Panc1 (cell line): ENCODE data around the gene KPNA2. TPM values are rescaled to one million over a fixed set of nuclear protein-coding genes. Genes with fewer than 3 reads are reported as not detected.

ENCODE experiments used
- ATAC-seq: fragments of 200-7000 bp; cut with Tn5 transposase; 2 replicates; pipeline ENCODE4 v1.9.1; 2020; ENCODE audit warnings: mild to moderate bottlenecking, moderate library complexity
- BruUV-seq: library from RNA; stranded (reverse); fragments of 400-500 nt; replicated peaks from 2 replicates; lab custom pipeline; 2021; lab: Mats Ljungman, UMichigan
- CTCF ChIA-PET: fragments of 300-600 bp; sonication (Branson Sonifier 250); formaldehyde crosslinking; loops from one replicate; lab custom pipeline; 2022; ENCODE audit warnings: antibody characterized with exemption; lab: Charles Lee
- POLR2A ChIA-PET: fragments of 300-600 bp; sonication (Branson Sonifier 250); formaldehyde crosslinking; loops from one replicate; lab custom pipeline; 2022; ENCODE audit warnings: antibody characterized with exemption; lab: Charles Lee
- DNase-seq: peaks from one replicate; pipeline ENCODE4 v3.0.0-alpha.2; 2010; ENCODE audit warnings: low read depth, low spot score
- H3K27ac ChIP-seq: 2 replicates; pipeline ENCODE4 v1.5.1; 2011; ENCODE audit warnings: mild to moderate bottlenecking, low read length, inconsistent platforms
- H3K27me3 ChIP-seq: fragments of 200-500 bp; sonication (Bioruptor generic); 2 replicates; pipeline ENCODE4 v1.6.0; 2014; ENCODE audit warnings: low read length, inconsistent platforms; ENCODE audit not compliant: control insufficient read depth, insufficient read depth
- H3K36me3 ChIP-seq: fragments of 200-500 bp; sonication (Bioruptor generic); 2 replicates; pipeline ENCODE4 v1.5.1; 2014; ENCODE audit warnings: inconsistent platforms, mild to moderate bottlenecking, low read length, moderate library complexity; ENCODE audit not compliant: control insufficient read depth, insufficient read depth
- H3K4me1 ChIP-seq: 2 replicates; pipeline ENCODE4 v1.5.1; 2011; ENCODE audit warnings: inconsistent platforms, mild to moderate bottlenecking, low read length, moderate library complexity; ENCODE audit not compliant: control insufficient read depth, insufficient read depth
- H3K4me3 ChIP-seq, 2 experiments: 2 replicates each; pipeline ENCODE4 v1.5.1; 2011 to 2012; ENCODE audit warnings: low read depth in 2 of 2, low read length in 2 of 2, mild to moderate bottlenecking in 2 of 2, inconsistent platforms in 1 of 2, moderate library complexity in 1 of 2
- H3K9me3 ChIP-seq: fragments of 200-500 bp; sonication (Bioruptor generic); 2 replicates; pipeline ENCODE4 v1.5.1; 2014; ENCODE audit warnings: low read depth, mild to moderate bottlenecking, inconsistent platforms, low read length, moderate library complexity; ENCODE audit not compliant: control insufficient read depth, insufficient read depth
- CTCF ChIP-seq: fragments of 450-650 bp; IDR thresholded peaks from 2 replicates; pipeline ENCODE4 v1.5.1; 2017; ENCODE audit warnings: mild to moderate bottlenecking
- POLR2AphosphoS5 ChIP-seq: IDR thresholded peaks from 2 replicates; pipeline ENCODE4 v1.6.1; 2012; ENCODE audit warnings: mild to moderate bottlenecking, low read depth, low read length, moderate library complexity
- REST ChIP-seq, 2 experiments: IDR thresholded peaks; 2 replicates each; pipeline ENCODE4 v1.6.1; 2011 to 2012; ENCODE audit warnings: low read depth in 2 of 2, control low read depth in 1 of 2, low read length in 1 of 2, mild to moderate bottlenecking in 1 of 2, moderate library complexity in 1 of 2; ENCODE audit not compliant: insufficient read depth in 1 of 2
- SIN3A ChIP-seq: IDR thresholded peaks from 2 replicates; pipeline ENCODE4 v1.6.1; 2012; ENCODE audit warnings: low read depth, mild to moderate bottlenecking, low read length, moderate library complexity, borderline replicate concordance; ENCODE audit not compliant: insufficient read depth
- TCF7L2 ChIP-seq: IDR thresholded peaks from 2 replicates; pipeline ENCODE4 v1.6.1; 2011; ENCODE audit warnings: mild to moderate bottlenecking, low read depth, low read length, inconsistent platforms
- in situ Hi-C: cut with HindIII; loops from 2 replicates; pipeline ENCODE4 v1.10.0; 2016; ENCODE audit warnings: low sequenced_read_pairs, low pct_unique_long_range_greater_than_20kb
- intact Hi-C: fragments of 100-400 bp; cut with micrococcal nuclease; formaldehyde crosslinking; loops from one replicate; pipeline ENCODE4 v1.10.0; 2022; ENCODE audit not compliant: unreplicated experiment
- total RNA-seq: library from RNA; stranded (reverse); gene quantifications from one replicate; pipeline ENCODE4 v1.2.1, GENCODE V29; 2021; ENCODE audit not compliant: unreplicated experiment

Gene KPNA2
- total RNA-seq, 1 experiment from 2014 or later = 177 TPM

GRCh38 chr17:68015081-68015723 is 20.3 kb upstream of the KPNA2 start:
- ATAC-seq = no peak

GRCh38 chr17:68016838-68017237 is 18.7 kb upstream of the KPNA2 start:
- in situ Hi-C loops = no loop called here
- CTCF ChIA-PET = interaction anchor here (0.6 kb wide), 3 partner anchors 17 to 309 kb away, joined by 4 to 5 read pairs (median 4); no protein-coding TSS in a partner anchor

More at GRCh38 chr17:68015081-68015723, 20.3 kb upstream of the KPNA2 start:
- ChIA-PET CTCF (interaction anchor here (0.5 kb wide), 1 partner anchor 13 kb away, joined by 3 read pairs; no protein-coding TSS in a partner anchor), POLR2A (no interaction called here)
- H3K9me3 ChIP-seq = no peaks in the 10 kb centered on the region
- H3K36me3 ChIP-seq = no peaks in the 10 kb centered on the region
- intact Hi-C loops = no loop called here
- no peaks in the 10 kb centered on the region for H3K27me3 ChIP-seq
- H3K4me3 ChIP-seq = no peak overlapping the region
- DNase-seq = no peak
- no peak overlapping the region for H3K27ac ChIP-seq
- in situ Hi-C loops = no loop called here
- no TSS peak for BruUV-seq
- TF ChIP-seq CTCF = no peak
- TF ChIP-seq TCF7L2 = no peak
- no peak for TF ChIP-seq SIN3A
- no peak for TF ChIP-seq POLR2AphosphoS5
- TF ChIP-seq REST (IDR thresholded peaks at IDR 0.05; ENCODE audit: insufficient read depth in 1 of 2, low read depth in 2 of 2, low read length in 1 of 2) = no peak
- H3K4me1 ChIP-seq = peaks cover 4% of the 10 kb centered on the region; the same call in 1 of the 2 replicates

More at GRCh38 chr17:68016838-68017237, 18.7 kb upstream of the KPNA2 start:
- Histone ChIP-seq H3K4me3 (no peak overlapping the region), H3K27me3 (no peaks in the 10 kb centered on the region), H3K27ac (no peak overlapping the region), H3K36me3 (no peaks in the 10 kb centered on the region), H3K4me1 (peaks cover 4% of the 10 kb centered on the region; the same call in 1 of the 2 replicates), H3K9me3 (no peaks in the 10 kb centered on the region)
- DNase-seq = no peak
- no peak for ATAC-seq
- POLR2A ChIA-PET = no interaction called here
- TF ChIP-seq REST (IDR thresholded peaks at IDR 0.05; ENCODE audit: insufficient read depth in 1 of 2, low read depth in 2 of 2, low read length in 1 of 2) = no peak
- no peak for TF ChIP-seq POLR2AphosphoS5
- no peak for TF ChIP-seq SIN3A
- no peak for TF ChIP-seq TCF7L2
- no peak for TF ChIP-seq CTCF
- no TSS peak for BruUV-seq
- intact Hi-C loops = no loop called here
